Right lobe of liver (tissue), 4 donors: ENCODE results near the gene BACH2.

ENCODE experiments used
- POLR2A ChIP-seq: fragments of 450-650 bp; IDR thresholded peaks from one replicate; pipeline ENCODE4 v1.6.1; 2017; ENCODE audit warnings: antibody characterized with exemption, mild to moderate bottlenecking
- TF ChIP-seq, protein P1 (sequence below), 4 donors: fragments of 200-600 bp in 3 of 4; fragments of 450-650 bp in 1 of 4; IDR thresholded peaks; one replicate each; pipeline versions ENCODE4 v1.5.1 to v1.8.0; 2016 to 2022; ENCODE audit warnings: antibody characterized with exemption in 4 of 4, mild to moderate bottlenecking in 2 of 4
- donor health status: DM: no; HTN: no; CAD: no.
- donor health status: DM: no; HTN: no; CAD: no.
- donor health status: DM: no; HTN: yes; CAD: no.

DNA sequence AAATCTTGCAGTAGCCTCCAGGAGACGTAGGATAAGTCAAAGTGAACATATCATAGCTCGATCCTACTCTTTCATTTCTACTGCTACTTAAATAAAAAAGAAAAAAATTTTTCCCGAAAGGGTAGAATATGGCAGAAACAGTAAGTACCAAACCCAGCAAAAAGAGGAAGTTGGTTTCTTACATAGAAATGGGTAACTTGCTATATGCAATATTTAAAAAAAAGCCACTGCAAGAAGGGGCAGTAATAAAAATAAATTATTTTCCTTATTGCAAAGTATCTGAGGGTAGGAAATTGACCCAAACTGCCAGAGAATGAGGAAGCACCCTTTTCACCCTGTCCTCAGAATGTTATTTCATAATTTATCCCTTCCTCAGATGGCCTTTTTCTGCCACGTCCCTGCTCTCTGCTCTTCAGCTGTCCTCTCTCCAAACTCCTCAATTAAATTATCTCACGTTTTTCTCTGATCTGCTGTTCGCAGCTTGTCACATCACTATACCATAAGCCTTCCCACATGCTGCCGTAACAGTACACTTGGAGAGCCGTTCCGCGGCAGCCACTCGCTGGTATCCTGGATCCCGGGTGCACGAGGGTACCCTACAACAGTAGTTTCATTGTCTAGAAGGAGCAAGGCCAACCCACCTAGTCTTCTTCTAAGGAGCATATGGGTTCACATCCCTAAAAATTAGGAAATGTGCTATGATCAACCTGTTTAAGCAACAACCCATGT, 149.6 kb downstream of the BACH2 start:
- TF ChIP-seq, protein P1, sequence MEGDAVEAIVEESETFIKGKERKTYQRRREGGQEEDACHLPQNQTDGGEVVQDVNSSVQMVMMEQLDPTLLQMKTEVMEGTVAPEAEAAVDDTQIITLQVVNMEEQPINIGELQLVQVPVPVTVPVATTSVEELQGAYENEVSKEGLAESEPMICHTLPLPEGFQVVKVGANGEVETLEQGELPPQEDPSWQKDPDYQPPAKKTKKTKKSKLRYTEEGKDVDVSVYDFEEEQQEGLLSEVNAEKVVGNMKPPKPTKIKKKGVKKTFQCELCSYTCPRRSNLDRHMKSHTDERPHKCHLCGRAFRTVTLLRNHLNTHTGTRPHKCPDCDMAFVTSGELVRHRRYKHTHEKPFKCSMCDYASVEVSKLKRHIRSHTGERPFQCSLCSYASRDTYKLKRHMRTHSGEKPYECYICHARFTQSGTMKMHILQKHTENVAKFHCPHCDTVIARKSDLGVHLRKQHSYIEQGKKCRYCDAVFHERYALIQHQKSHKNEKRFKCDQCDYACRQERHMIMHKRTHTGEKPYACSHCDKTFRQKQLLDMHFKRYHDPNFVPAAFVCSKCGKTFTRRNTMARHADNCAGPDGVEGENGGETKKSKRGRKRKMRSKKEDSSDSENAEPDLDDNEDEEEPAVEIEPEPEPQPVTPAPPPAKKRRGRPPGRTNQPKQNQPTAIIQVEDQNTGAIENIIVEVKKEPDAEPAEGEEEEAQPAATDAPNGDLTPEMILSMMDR (IDR thresholded peaks at IDR 0.05): no peak
- no peak for TF ChIP-seq POLR2A
